Adrenal gland (tissue), 12 donors: Measurements from ENCODE around the gene CBX8. TPM values are rescaled to one million over a fixed set of nuclear protein-coding genes. Genes with fewer than 3 reads are reported as not detected.

Experiments
- DNase-seq, 7 donors: peaks; one replicate each; pipeline ENCODE4 v3.0.0-alpha.2; 2019 to 2020
- H3K27ac ChIP-seq, 5 donors: fragments of 200-600 bp; sonication (generic) in 4 of 5; 1 replicate in 3 of 5; 2 replicates in 2 of 5; pipeline versions ENCODE4 v1.5.1 to v1.8.0; 2016 to 2020; ENCODE audit warnings: mild to moderate bottlenecking in 1 of 5
- H3K27me3 ChIP-seq: fragments of 200-600 bp; 2 replicates; pipeline ENCODE4 v1.8.0; 2021
- H3K36me3 ChIP-seq, 2 donors: fragments of 200-600 bp; replicated peaks in 1 of 2; 1 replicate in 1 of 2; 2 replicates in 1 of 2; pipeline versions ENCODE4 v1.5.1 to v1.8.0; 2018 to 2022
- H3K4me1 ChIP-seq, 2 donors: fragments of 200-600 bp; replicated peaks in 1 of 2; 1 replicate in 1 of 2; 2 replicates in 1 of 2; pipeline versions ENCODE4 v1.5.1 to v1.8.0; 2018 to 2021
- H3K4me3 ChIP-seq, 4 donors: fragments of 200-600 bp; sonication (generic) in 3 of 4; one replicate each; pipeline ENCODE4 v1.5.1; 2016 to 2018
- H3K9me3 ChIP-seq, 3 donors: fragments of 200-600 bp; sonication (generic) in 1 of 3; replicated peaks in 1 of 3; 1 replicate in 2 of 3; 2 replicates in 1 of 3; pipeline versions ENCODE4 v1.5.1 to v1.8.0; 2016 to 2021
- POLR2A ChIP-seq, 2 donors: fragments of 450-650 bp; IDR thresholded peaks; one replicate each; pipeline ENCODE4 v1.6.1; 2017; ENCODE audit warnings: antibody characterized with exemption in 2 of 2, mild to moderate bottlenecking in 2 of 2, moderate library complexity in 1 of 2
- WGBS, 4 donors: extraction: QIAGEN DNeasy Blood & Tissue Kit in 2 of 4; methylation state at CpG; one replicate each; pipeline versions ENCODE4 v1.1.5 to v1.1.7; 2013 to 2017; 5-methylcytosine and 5-hydroxymethylcytosine counted together
- intact Hi-C, 2 donors: fragments of 100-400 bp; cut with DNase I; formaldehyde crosslinking; loops; one replicate each; pipeline versions ENCODE4 v1.14.1 to v1.15.0; 2022 to 2023
- polyA plus RNA-seq, 3 donors: library from polyadenylated mRNA; stranded (reverse); fragments of 200-250 nt in 2 of 3; fragments of 350-450 nt in 1 of 3; fragmentation: Illumina TruSeq in 1 of 3; extraction: RNeasy Lipid Tissue Mini Kit (QIAGEN cat#74804) in 1 of 3; gene quantifications; one replicate each; pipeline ENCODE4 v1.2.3, GENCODE V29; 2013 to 2014
- total RNA-seq, 9 donors: library from RNA; depleted of rRNA in 4 of 9; stranded (reverse); fragments of >200 nt in 4 of 9; fragments of 120-200 nt in 1 of 9; fragmentation: NEBNext Ultra II Directional in 1 of 9; extraction: Animal tissue kit (Norgen Biotek cat#: 25700) in 1 of 9; gene quantifications; one replicate each; pipeline versions ENCODE4 v1.1.0 to v1.2.4, GENCODE V29; 2013 to 2023
- TF ChIP-seq, protein P1 (sequence below), 6 experiments: fragments of 450-650 bp in 4 of 6; fragments of 200-600 bp in 2 of 6; sonication (generic) in 1 of 6; IDR thresholded peaks; 1 replicate in 5 of 6; 2 replicates in 1 of 6; pipeline versions ENCODE4 v1.5.1 to v1.8.0; 2016 to 2021; ENCODE audit warnings: antibody characterized with exemption in 6 of 6, mild to moderate bottlenecking in 2 of 6, moderate library complexity in 1 of 6
- donor health status: healthy with polysubstance abuse.
- donor health status: Bipolar disorder and iron deficiency.
- donor health status: DM: yes; HTN: yes; CAD: no.
- donor health status: DM: no; HTN: no; CAD: no.
- donor health status: DM: no; HTN: no; CAD: no.
- donor health status: DM: yes; HTN: yes; CAD: no.

CBX8 gene
- total and polyA plus RNA-seq, 12 donors = 0.85 to 10.6 (median 5.5) TPM

DNA sequence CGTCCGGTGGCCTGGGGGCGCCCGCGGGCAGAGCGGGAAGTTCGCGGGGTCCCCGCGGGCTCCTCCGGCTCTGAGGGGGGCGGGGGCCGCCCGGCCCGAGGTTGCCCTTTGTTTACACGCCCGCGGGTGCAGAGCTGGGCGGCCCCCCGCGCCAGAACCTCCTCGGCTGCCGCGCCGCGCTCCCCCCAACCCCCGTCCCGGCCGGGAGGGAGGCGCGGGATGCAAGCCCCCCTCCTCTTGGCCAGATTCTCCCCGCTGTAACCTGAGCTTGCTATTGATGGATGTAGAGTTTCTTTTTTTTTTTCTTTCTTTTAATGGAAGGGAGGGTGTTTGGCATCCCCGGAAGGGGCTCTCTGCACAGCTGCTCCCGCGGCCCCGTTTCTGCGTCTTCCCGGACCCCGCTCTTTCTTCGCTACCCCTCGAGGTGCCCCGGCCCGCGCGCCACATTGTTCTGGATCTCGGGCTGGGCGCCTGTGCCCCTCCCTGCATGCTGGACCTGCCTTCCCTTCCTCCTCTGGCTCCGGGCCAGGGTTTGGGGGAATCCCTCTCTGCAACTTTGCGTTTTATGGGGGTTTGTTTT lies 18.3 kb downstream of the CBX8 start:
- Histone ChIP-seq H3K9me3 (no peaks in the 10 kb centered on the region), H3K27ac (no peak overlapping the region), H3K36me3 (no peaks in the 10 kb centered on the region), H3K27me3 (peaks cover 40% of the 10 kb centered on the region), H3K4me1 (peaks cover 7 to 8% of the 10 kb centered on the region in 2 donors), H3K4me3 (peak overlapping the region in 2 of 4 donors; percentile 49 to 76)
- 2 to 4% (median 3%) methylated on average over 20 to 49 of the region's 49 CpGs for WGBS, 4 donors
- intact Hi-C loops = no loop called here
- no peak for DNase-seq
- no peak for TF ChIP-seq POLR2A (IDR thresholded peaks at IDR 0.05)
- TF ChIP-seq, protein P1, sequence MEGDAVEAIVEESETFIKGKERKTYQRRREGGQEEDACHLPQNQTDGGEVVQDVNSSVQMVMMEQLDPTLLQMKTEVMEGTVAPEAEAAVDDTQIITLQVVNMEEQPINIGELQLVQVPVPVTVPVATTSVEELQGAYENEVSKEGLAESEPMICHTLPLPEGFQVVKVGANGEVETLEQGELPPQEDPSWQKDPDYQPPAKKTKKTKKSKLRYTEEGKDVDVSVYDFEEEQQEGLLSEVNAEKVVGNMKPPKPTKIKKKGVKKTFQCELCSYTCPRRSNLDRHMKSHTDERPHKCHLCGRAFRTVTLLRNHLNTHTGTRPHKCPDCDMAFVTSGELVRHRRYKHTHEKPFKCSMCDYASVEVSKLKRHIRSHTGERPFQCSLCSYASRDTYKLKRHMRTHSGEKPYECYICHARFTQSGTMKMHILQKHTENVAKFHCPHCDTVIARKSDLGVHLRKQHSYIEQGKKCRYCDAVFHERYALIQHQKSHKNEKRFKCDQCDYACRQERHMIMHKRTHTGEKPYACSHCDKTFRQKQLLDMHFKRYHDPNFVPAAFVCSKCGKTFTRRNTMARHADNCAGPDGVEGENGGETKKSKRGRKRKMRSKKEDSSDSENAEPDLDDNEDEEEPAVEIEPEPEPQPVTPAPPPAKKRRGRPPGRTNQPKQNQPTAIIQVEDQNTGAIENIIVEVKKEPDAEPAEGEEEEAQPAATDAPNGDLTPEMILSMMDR (IDR thresholded peaks at IDR 0.05) = no peak

DNA sequence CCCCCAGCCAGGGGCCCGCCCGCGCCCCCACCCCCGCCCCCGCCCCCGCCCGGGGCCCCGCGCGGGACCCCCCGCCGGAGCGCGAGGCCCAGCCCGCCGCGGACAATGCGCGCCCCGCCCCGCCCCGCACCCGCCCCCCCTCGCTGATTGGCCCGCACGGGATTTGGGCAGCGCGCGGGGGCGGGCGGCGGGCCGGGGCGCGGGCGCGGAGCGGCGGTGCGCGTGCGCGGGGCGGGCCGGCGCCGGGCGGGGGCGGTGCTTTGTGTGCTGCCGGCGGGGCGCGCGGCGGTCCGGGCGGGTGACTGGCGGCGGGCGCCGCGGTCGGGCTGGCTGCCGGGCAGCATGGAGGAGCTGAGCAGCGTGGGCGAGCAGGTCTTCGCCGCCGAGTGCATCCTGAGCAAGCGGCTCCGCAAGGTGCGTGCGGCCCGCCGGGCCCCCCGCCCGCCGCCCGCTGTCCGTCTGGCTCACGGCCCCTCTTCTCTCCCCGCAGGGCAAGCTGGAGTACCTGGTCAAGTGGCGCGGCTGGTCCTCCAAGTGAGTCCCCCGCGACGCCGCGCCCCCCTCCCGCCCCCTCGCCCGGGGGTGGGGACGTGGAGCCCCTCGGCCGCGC lies 18.9 kb downstream of the CBX8 start, which contains the start of gene CBX2:
CBX2 (plus strand) TSS at position 255 of the 610 bp plus-strand sequence; CDS start at position 343, 88 bp downstream.
- peak within 1 kb of the TSS in 2 of 4 donors; percentile 49 to 76 for H3K4me3 ChIP-seq
- peaks cover 44% of the 10 kb centered on the region for H3K27me3 ChIP-seq
- WGBS, 4 donors = 0 to 1% (median 0%) methylated on average over 1 to 95 of the region's 96 CpGs
- TF ChIP-seq, protein P1 (IDR thresholded peaks at IDR 0.05) = no peak
- TF ChIP-seq POLR2A (IDR thresholded peaks at IDR 0.05) = no peak
- peak; percentile 66 to 86 (median 74) for DNase-seq
- H3K9me3 ChIP-seq = no peaks in the 10 kb centered on the region
- peaks cover 7 to 8% of the 10 kb centered on the region in 2 donors for H3K4me1 ChIP-seq
- H3K36me3 ChIP-seq = no peaks in the 10 kb centered on the region
- intact Hi-C loops = no loop called here
- H3K27ac ChIP-seq = peak within 1 kb of the TSS in 1 of 5 donors; percentile 72

DNA sequence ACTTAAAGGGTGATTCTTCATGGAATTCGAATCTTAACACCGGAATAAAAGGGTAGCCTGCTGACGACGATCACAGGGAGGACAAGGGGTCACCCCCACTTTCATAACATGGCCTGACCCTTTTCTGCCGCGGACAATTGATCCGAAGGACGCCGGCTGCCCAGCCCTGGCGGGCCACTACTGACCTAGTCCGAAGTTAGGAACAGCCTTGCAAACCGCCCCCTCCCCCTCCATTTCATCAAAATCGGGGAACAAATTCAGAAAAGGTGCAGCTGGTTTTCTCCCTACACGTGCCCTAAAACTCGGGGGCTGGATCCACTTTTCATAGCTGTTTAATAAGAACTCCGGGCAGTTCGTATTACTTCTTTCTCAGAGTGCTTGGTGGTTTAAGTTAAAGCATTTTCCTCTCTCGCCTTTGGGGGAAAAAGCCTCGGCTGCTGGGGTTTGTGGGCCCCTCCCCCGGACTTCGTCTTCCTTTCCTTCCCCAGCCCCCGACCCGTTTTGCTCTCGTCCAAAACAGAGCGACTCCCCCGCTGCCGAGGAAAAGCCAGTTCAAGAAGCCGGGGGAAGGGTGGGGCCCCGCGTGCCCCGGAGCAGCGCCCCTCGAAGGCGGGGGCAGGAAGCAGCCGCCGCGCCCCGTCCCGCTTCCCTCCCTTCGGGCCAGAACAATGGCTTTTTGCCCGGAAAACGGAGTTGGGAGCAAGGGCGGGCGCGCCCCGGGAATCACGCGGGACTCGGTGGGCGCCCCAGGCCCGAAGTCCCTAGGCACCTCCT lies 19.6 kb downstream of the CBX8 start:
- H3K9me3 ChIP-seq = no peaks in the 10 kb centered on the region
- H3K4me1 ChIP-seq = peaks cover 7 to 8% of the 10 kb centered on the region in 2 donors
- 7 to 12% (median 8%) methylated on average over 28 to 51 of the region's 51 CpGs for WGBS, 4 donors
- H3K36me3 ChIP-seq = no peaks in the 10 kb centered on the region
- DNase-seq = peak in 5 of 7 donors; percentile 54 to 73 (median 63)
- peaks cover 49% of the 10 kb centered on the region for H3K27me3 ChIP-seq
- intact Hi-C loops = no loop called here
- peak overlapping the region in 1 of 5 donors; percentile 72 for H3K27ac ChIP-seq
- TF ChIP-seq, protein P1 (IDR thresholded peaks at IDR 0.05) = peak in 1 of 6 experiments; percentile 23
- TF ChIP-seq POLR2A (IDR thresholded peaks at IDR 0.05) = no peak
- H3K4me3 ChIP-seq = peak overlapping the region in 1 of 4 donors; percentile 59
